CD4-positive, alpha-beta T cell treated with Interferon gamma for 1 hour (primary cell): Measurements from ENCODE around the gene HBQ1.
"Not testable (repeated sequence)": the region's sequence is repeated elsewhere in the genome, so short reads cannot be mapped to it uniquely, and the experiment has no call there.

Experiments
- DNase-seq: peaks from one replicate; pipeline ENCODE4 v3.0.0-alpha.2; 2020

Gene HBQ1

GRCh38 chr16:180101-180675 lies at the start of gene HBQ1:
Gene HBQ1, plus strand, starts transcription at chr16:180459. Its CDS starts 28 bp downstream, at chr16:180487.
- no peak for DNase-seq

DNA sequence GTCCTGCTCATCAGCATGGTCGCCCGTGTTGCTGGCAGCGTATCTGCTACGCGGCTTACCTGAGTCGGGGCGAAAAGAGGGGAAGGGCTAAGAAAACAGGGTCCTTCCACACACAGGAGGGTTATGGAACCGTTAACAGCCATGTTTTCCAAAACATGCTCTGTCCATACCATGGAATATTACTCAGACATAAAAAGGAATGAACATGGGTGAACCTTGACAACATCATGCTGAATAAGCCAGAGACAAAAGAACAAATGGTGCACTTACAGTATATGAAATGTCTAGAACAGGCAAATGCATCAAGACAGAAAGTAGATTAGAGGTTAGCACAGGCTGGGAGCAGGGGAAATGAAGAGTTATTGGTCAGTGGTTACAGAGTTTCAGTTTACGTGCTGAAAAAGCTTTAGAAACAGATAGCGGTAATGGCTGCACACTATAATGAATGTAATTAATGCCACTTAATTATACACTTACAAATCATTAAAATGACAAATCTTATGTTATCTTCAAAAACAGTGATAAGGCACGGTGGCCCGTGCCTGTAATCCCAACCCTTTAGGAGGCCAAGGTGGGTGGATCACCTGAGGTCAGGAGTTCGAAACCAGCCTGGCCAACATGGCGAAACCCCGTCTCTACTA lies 49.6 kb upstream of the HBQ1 start:
- no peak for DNase-seq

GRCh38 chr16:132120-132519 lies 48.1 kb upstream of the HBQ1 start:
- no peak for DNase-seq

GRCh38 chr16:133716-134115 lies 46.5 kb upstream of the HBQ1 start:
- DNase-seq: no peak

GRCh38 chr16:138049-138417 lies 42.2 kb upstream of the HBQ1 start:
- no peak for DNase-seq

DNA sequence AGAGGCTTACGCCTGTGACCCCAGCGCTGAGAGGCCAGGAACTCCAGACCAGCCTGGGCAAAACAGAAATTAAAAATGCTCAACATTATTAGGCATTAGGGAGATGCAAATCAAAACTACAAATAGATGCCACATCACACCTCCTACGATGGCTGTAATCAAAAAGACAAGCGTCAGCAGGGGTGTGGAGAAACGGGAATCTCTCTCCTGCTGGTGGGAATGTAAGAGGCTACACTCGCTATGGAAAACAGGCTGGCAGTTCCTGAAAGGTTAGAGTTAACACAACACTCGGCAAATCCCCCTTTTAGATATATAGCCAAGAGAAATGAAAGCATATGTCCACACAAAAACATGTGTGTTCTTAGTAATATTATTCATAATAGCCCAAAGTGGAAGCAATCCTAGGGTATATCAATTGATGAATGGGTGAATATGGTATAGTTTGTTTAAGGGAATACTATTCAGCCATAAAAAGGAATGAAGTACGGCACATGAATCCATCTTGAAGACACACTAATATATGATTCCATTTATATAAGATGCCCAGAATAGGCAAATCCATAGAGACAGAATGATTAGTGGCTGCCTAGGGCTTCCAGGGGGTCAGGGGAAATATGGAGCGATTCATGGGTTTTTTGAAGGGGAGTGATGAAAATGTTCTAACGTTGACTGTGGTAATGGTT lies 39.9 kb upstream of the HBQ1 start:
- no peak for DNase-seq

DNA sequence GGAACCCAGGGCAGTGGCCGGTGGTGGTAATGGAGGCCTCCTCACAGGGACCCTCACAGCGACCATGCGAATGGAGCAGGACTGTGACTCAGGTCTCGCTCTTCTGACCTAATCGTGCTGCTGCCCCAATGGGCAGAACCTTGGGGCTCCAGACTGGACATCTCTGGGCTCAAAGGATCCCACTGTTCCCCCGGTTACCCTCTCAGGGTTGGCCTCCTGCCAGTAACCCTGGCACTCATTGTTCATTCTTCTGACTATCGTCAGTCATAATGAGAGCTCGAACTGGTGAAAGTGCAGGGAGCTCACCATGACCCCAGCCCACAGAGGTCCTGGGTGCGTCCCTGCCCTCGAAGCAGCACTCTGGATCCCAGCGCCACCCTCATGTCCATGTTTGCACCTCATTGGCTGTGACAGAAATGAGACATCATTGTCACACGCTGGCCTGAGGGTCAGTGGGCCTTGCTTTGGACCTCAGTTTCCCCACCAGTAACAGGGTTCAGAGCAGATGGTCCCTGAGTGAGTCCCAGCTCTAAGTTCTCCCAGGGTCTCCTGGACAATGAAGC lies 37.8 kb upstream of the HBQ1 start:
- DNase-seq: no peak

DNA sequence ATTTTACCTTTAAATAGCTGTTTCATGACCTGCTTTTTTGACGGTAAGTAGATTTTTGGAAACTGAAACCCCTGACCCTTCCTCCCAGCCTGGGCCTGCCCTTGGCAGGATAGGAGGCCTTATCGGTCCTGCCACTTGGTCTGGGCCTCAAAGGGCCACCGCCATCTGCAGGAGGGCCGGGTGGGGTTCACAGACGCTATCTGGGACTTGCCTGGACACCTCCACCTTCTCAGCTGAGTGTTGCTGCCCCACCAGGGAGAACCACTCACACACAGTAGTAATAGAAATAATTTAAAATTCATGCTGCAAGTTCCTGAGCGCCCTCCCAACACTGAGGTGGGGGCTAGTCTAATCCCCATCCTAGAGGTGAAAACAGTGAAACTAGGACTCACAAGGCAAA lies 37.2 kb upstream of the HBQ1 start:
- DNase-seq: no peak

- no peak for DNase-seq
These were observed 36.8 kb upstream of the HBQ1 start for GRCh38 chr16:143456-143855.

GRCh38 chr16:144797-145252 lies 35.4 kb upstream of the HBQ1 start:
- no peak for DNase-seq

GRCh38 chr16:146646-147045 lies 33.6 kb upstream of the HBQ1 start:
- no peak for DNase-seq

GRCh38 chr16:149024-149660 lies 31.1 kb upstream of the HBQ1 start:
- DNase-seq: no peak

DNA sequence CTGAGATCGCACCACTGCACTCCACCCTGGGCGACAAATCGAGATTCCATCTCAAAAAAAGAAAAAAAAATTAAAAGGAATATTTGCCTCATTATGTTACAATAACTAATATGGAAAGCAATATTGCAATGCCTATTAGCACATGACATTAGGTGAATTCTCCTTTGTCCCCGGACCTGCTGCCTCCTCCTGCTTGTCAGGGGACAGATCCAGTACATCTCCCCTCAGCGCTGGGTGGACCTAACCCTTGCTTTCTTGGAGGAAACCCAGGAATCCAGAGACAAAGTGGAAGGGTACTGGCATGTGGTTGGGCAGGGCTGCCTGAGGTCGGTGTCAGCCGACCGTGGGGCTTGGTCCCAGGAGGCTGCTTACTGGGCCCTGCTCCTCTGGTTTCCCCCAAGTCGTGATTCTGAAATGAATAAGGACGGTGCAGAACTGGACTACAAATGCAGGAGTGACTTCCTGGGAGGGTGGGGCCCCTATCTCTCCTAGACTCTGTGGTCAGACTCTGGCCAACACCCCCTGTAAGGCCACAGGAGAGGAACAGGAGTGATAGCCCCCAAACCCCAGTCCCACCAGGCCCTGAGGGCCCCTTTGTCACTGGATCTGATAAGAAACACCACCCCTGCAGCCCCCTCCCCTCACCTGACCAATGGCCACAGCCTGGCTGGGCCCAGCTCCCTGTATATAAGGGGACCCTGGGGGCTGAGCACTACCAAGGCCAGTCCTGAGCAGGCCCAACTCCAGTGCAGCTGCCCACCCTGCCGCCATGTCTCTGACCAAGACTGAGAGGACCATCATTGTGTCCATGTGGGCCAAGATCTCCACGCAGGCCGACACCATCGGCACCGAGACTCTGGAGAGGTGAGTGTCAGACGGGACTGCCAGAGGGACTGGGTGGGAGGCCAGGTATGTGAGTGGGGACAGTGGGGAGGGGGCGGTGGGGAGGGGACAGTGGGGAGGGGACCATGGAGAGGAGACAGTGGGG lies 27.8 kb upstream of the HBQ1 start, which contains the start of gene HBZ:
TSS of gene HBZ (plus strand) at position 504 of the 988 bp plus-strand sequence. CDS start at position 770, 266 bp downstream.
- DNase-seq: no peak

GRCh38 chr16:153129-153521 lies 27.1 kb upstream of the HBQ1 start:
- not testable (repeated sequence) for DNase-seq

DNA sequence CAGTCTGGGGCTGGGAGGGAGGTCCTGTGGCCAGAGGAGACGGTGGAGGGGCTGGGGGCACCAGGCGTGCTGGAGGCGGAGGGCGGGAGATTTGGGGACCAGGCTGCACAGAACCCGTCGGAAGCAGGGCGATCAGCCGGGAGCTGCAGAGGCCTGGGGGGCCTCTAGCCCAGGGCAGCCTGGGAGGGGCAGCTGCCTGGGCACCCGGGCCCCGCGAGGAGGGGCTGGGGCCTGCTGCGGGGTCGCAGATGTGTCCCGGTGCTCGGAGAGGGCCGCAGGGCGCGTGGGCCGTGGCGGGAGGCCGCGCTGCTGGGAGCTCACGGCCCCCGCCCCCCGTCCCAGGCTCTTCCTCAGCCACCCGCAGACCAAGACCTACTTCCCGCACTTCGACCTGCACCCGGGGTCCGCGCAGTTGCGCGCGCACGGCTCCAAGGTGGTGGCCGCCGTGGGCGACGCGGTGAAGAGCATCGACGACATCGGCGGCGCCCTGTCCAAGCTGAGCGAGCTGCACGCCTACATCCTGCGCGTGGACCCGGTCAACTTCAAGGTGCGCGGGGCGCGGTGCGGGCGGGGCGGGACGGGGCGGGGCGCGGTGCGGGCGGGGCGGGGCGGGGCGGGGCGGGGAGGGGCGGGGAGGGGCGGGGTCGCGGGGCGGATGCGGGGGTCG lies 26.6 kb upstream of the HBQ1 start:
- not testable (repeated sequence) for DNase-seq

DNA sequence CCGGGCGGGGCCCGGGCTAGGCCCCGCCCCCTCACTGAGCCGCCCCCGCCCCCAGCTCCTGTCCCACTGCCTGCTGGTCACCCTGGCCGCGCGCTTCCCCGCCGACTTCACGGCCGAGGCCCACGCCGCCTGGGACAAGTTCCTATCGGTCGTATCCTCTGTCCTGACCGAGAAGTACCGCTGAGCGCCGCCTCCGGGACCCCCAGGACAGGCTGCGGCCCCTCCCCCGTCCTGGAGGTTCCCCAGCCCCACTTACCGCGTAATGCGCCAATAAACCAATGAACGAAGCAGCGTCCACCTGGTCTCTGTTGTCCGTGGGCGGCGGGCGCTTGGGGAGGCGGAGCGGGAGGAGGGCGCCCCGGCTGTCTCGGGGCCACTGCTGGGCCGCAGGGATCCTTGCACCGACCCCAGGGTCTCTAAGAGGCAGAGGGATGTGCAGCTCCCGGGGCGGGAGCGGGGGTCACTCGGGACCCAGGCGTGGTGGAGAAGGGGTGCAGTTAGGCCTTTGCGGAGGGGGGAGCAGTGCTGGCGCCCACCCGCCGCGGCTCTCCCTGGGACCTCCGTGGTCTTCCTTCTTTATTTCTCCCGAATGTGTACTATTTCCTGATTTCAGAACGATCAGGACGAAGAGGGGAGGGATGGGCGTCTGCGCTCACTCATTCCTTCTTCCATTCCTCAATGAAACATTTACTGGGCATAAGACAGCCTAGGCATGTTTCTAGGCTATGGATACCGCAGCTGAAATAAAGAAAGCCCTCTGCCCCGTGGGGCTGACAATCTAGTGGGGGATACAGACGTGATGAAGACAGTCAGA lies 25.8 kb upstream of the HBQ1 start:
- no peak for DNase-seq

DNA sequence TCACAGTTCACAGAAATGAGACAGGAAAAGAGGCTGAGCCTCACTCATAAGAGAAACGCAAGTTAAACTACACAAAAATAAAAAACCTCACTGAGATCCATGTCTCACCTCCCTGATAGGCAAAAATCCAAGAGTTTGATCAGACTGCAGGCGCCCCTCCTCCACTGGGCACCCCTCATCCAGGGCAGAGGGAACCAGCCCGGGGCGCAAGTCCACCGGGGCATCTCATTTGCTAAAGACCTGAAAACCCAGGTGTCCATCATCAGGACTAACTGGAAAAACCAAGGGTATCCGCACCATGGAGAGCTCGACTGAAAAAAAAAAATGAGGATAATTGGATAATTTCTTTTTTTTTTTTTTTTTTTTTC lies 25.2 kb upstream of the HBQ1 start:
- DNase-seq: no peak

DNA sequence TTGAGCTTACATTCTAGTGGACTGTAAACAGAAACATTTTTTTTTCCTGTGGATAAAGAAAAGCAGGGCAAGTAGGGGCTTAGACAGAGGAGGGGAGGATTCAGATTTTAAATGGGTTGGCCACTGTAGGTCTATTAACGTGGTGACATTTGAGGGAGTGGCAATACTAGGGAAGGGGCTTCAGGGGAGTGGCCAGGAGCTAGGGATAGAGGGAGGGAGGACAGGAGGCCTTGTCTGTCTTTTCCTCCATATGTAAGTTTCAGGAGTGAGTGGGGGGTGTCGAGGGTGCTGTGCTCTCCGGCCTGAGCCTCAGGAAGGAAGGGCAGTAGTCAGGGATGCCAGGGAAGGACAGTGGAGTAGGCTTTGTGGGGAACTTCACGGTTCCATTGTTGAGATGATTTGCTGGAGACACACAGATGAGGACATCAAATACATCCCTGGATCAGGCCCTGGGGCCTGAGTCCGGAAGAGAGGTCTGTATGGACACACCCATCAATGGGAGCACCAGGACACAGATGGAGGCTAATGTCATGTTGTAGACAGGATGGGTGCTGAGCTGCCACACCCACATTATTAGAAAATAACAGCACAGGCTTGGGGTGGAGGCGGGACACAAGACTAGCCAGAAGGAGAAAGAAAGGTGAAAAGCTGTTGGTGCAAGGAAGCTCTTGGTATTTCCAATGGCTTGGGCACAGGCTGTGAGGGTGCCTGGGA lies 21.0 kb upstream of the HBQ1 start:
- no peak for DNase-seq

GRCh38 chr16:160242-160641 lies 20.0 kb upstream of the HBQ1 start:
- DNase-seq: not testable (repeated sequence)

GRCh38 chr16:160691-161190 lies 19.5 kb upstream of the HBQ1 start:
- DNase-seq: no peak
